A673 (cell line): Measurements from ENCODE around the gene LAMA5.

Experiments
- CTCF ChIP-seq: fragments of 300-800, 200-600 bp; sonication (generic); conservative IDR thresholded peaks from 2 replicates; pipeline ENCODE4 v1.5.1; 2017; ENCODE audit warnings: low read depth, mild to moderate bottlenecking, antibody characterized with exemption, low read length, moderate library complexity, mixed read lengths
- EZH2 ChIP-seq: fragments of 200-600 bp; sonication (generic); IDR thresholded peaks from 2 replicates; pipeline ENCODE4 v1.6.1; 2017; ENCODE audit warnings: borderline replicate concordance, low read depth, mild to moderate bottlenecking, mixed read lengths, antibody characterized with exemption, low read length; ENCODE audit not compliant: poor library complexity, severe bottlenecking

GRCh38 chr20:62272200-62272599, 94.9 kb downstream of the LAMA5 start:
- no peak for TF ChIP-seq CTCF
- TF ChIP-seq EZH2: no peak
